A673 (cell line): ENCODE results near the gene GEMIN2. TPM values are rescaled to one million over a fixed set of nuclear protein-coding genes. Genes with fewer than 3 reads are reported as not detected.
"Not testable (repeated sequence)": the region's sequence is repeated elsewhere in the genome, so short reads cannot be mapped to it uniquely, and the experiment has no call there.

Experiments used
- BruUV-seq: library from RNA; stranded (reverse); fragments of 400-500 nt; replicated peaks from 2 replicates; lab custom pipeline; 2021; lab: Mats Ljungman, UMichigan
- CTCF ChIA-PET: fragments of 300-600 bp; sonication (Branson Sonifier 250); formaldehyde crosslinking; loops from one replicate; lab custom pipeline; 2022; ENCODE audit warnings: antibody characterized with exemption; lab: Charles Lee
- POLR2A ChIA-PET: fragments of 300-600 bp; sonication (Branson Sonifier 250); formaldehyde crosslinking; loops from one replicate; lab custom pipeline; 2022; ENCODE audit warnings: antibody characterized with exemption; ENCODE audit not compliant: low non-redundant PET; lab: Charles Lee
- DNase-seq: peaks from one replicate; pipeline ENCODE4 v3.0.0-alpha.2; 2015; ENCODE audit warnings: low spot score
- H3K27ac ChIP-seq: fragments of 200-600 bp; sonication (generic); 2 replicates; pipeline ENCODE4 v1.5.1; 2016; ENCODE audit warnings: mixed run types, low read depth, mild to moderate bottlenecking, mixed read lengths, antibody characterized with exemption, low read length; ENCODE audit not compliant: poor library complexity, severe bottlenecking
- H3K27me3 ChIP-seq: fragments of 200-600 bp; sonication (generic); replicated peaks from 2 replicates; pipeline ENCODE4 v1.6.1; 2017; ENCODE audit warnings: mixed run types, low read depth, mild to moderate bottlenecking, mixed read lengths, antibody characterized with exemption, low read length; ENCODE audit not compliant: insufficient read depth, poor library complexity
- H3K36me3 ChIP-seq: fragments of 200-600 bp; sonication (generic); 2 replicates; pipeline ENCODE4 v1.6.1; 2016; ENCODE audit warnings: mixed run types, mild to moderate bottlenecking, mixed read lengths, antibody characterized with exemption, low read length; ENCODE audit not compliant: insufficient read depth, poor library complexity, severe bottlenecking
- H3K4me1 ChIP-seq: fragments of 200-600 bp; sonication (generic); 2 replicates; pipeline ENCODE4 v1.6.1; 2017; ENCODE audit warnings: mixed run types, mild to moderate bottlenecking, mixed read lengths, antibody characterized with exemption, low read length; ENCODE audit not compliant: insufficient read depth, poor library complexity, severe bottlenecking
- H3K4me3 ChIP-seq: fragments of 200-600 bp; sonication (generic); 2 replicates; pipeline ENCODE4 v1.5.1; 2016; ENCODE audit warnings: low read depth, mixed run types, mild to moderate bottlenecking, mixed read lengths, low read length; ENCODE audit not compliant: poor library complexity, severe bottlenecking
- H3K9me3 ChIP-seq: fragments of 200-600 bp; sonication (generic); 2 replicates; pipeline ENCODE4 v1.6.1; 2016; ENCODE audit warnings: mixed run types, low read depth, mild to moderate bottlenecking, mixed read lengths, antibody characterized with exemption, low read length; ENCODE audit not compliant: poor library complexity, severe bottlenecking
- CTCF ChIP-seq: fragments of 300-800, 200-600 bp; sonication (generic); conservative IDR thresholded peaks from 2 replicates; pipeline ENCODE4 v1.5.1; 2017; ENCODE audit warnings: low read depth, mild to moderate bottlenecking, antibody characterized with exemption, low read length, moderate library complexity, mixed read lengths
- EZH2 ChIP-seq: fragments of 200-600 bp; sonication (generic); IDR thresholded peaks from 2 replicates; pipeline ENCODE4 v1.6.1; 2017; ENCODE audit warnings: borderline replicate concordance, low read depth, mild to moderate bottlenecking, mixed read lengths, antibody characterized with exemption, low read length; ENCODE audit not compliant: poor library complexity, severe bottlenecking
- intact Hi-C: fragments of 100-400 bp; cut with micrococcal nuclease; formaldehyde crosslinking; loops from one replicate; pipeline ENCODE4 v1.10.0; 2022; ENCODE audit not compliant: unreplicated experiment
- total RNA-seq: library from RNA; stranded (reverse); gene quantifications from 2 replicates; pipeline ENCODE4 v1.2.3, GENCODE V29; 2021

GEMIN2 gene
- total RNA-seq, 1 experiment from 2014 or later = 27.7 TPM

DNA sequence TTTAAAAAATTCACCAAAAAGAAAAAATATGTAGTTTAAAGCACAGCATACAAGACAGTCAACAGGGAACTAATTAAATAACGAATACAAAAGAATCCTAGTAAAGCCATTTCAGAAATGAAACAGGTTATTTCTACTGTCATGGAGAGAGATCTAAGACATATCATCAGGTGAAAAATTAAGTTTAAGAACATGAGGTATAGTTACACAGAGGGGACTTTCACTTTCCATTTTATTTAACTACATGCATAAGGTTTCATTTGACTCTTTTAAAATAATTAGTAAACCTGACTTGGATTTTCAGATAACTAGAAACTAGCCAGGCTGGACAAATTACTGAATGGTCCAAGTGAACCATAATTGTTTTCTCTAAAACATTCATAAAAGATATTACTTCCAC, 22.4 kb upstream of the GEMIN2 start:
- peaks cover 52% of the 10 kb centered on the region for H3K36me3 ChIP-seq

GRCh38 chr14:39094515-39094914, 19.6 kb upstream of the GEMIN2 start:
- peaks cover 45% of the 10 kb centered on the region for H3K36me3 ChIP-seq
- TF ChIP-seq CTCF = no peak
- no peak for TF ChIP-seq EZH2
- no peak overlapping the region for H3K4me3 ChIP-seq
- no peaks in the 10 kb centered on the region for H3K4me1 ChIP-seq
- H3K27ac ChIP-seq = no peak overlapping the region
- BruUV-seq = no TSS peak
- CTCF ChIA-PET = interaction anchor here (0.6 kb wide), 1 partner anchor 83 kb away, joined by 3 read pairs; no protein-coding TSS in a partner anchor
- H3K27me3 ChIP-seq = no peaks in the 10 kb centered on the region
- no peak for DNase-seq
- no peaks in the 10 kb centered on the region for H3K9me3 ChIP-seq
- intact Hi-C loops = no loop called here
- POLR2A ChIA-PET = interaction anchor here (0.6 kb wide), 1 partner anchor 200 kb away, joined by 6 read pairs; no protein-coding TSS in a partner anchor

More for the DNA sequence above, 22.4 kb upstream of the GEMIN2 start:
- BruUV-seq = no TSS peak
- no peak overlapping the region for H3K27ac ChIP-seq
- intact Hi-C loops = no loop called here
- ChIA-PET POLR2A (no interaction called here), CTCF (no interaction called here)
- H3K4me3 ChIP-seq = no peak overlapping the region
- H3K9me3 ChIP-seq = no peaks in the 10 kb centered on the region
- H3K4me1 ChIP-seq = no peaks in the 10 kb centered on the region
- no peaks in the 10 kb centered on the region for H3K27me3 ChIP-seq
- no peak for DNase-seq
- TF ChIP-seq EZH2 = no peak
- TF ChIP-seq CTCF = no peak

DNA sequence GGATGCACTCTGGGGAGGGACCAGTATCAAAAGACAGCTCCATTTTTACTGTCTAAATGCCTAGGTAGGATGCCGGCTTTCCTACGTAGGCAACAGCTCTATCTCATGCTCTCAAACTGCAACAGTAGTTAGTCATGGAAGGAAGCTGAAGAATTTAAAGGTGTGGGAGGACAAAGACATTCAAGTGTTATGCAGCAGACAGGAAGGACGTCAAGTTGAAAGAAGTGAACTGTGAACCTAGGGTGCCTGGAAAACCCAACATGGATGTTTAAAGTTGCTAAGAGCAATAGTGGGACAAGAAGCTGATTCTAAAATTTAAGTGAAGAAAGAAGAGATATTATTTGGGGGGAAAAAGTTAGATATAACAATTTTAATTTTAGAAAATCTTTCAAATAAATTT, 17.0 kb upstream of the GEMIN2 start:
- Histone ChIP-seq H3K27ac (no peak overlapping the region), H3K9me3 (no peaks in the 10 kb centered on the region), H3K36me3 (peaks cover 20% of the 10 kb centered on the region), H3K4me1 (no peaks in the 10 kb centered on the region), H3K27me3 (no peaks in the 10 kb centered on the region), H3K4me3 (no peak overlapping the region)
- ChIA-PET POLR2A (no interaction called here), CTCF (no interaction called here)
- TF ChIP-seq CTCF (no peak), EZH2 (no peak)
- no peak for DNase-seq
- BruUV-seq = no TSS peak
- intact Hi-C loops = no loop called here

- POLR2A ChIA-PET, H3K9me3 ChIP-seq, H3K4me1 ChIP-seq, BruUV-seq, H3K27ac ChIP-seq, H3K36me3 ChIP-seq, H3K4me3 ChIP-seq, intact Hi-C loops, CTCF ChIA-PET, DNase-seq, H3K27me3 ChIP-seq: not testable (repeated sequence)
These were observed 14.9 kb upstream of the GEMIN2 start for GRCh38 chr14:39099215-39099614.
